GM12878 (cell line): ENCODE data around the gene MIAT. TPM values are rescaled to one million over a fixed set of nuclear protein-coding genes. Genes with fewer than 3 reads are reported as not detected.
"Not testable (repeated sequence)": the region's sequence is repeated elsewhere in the genome, so short reads cannot be mapped to it uniquely, and the experiment has no call there.

Source experiments
- ATAC-seq: fragments of 200-7000 bp; cut with Tn5 transposase; 3 replicates; pipeline ENCODE4 v1.9.1; 2020; ENCODE audit warnings: mild to moderate bottlenecking, moderate library complexity
- BruUV-seq: library from RNA; stranded (reverse); fragments of 400-500 nt; replicated peaks from 2 replicates; lab custom pipeline; 2021; lab: Mats Ljungman, UMichigan
- CTCF ChIA-PET: fragments of 300-600 bp; sonication (Branson Sonifier 250); formaldehyde crosslinking; extraction: SDS; loops from one replicate; lab custom pipeline; 2021; ENCODE audit warnings: inconsistent platforms; lab: Yijun Ruan, JAX
- POLR2A ChIA-PET: fragments of 350-600 bp; formaldehyde crosslinking; extraction: SDS; loops from one replicate; lab custom pipeline; 2021; ENCODE audit warnings: inconsistent platforms; lab: Charles Lee
- RAD21 ChIA-PET: fragments of 300-600 bp; sonication (Branson Sonifier 250); formaldehyde crosslinking; loops from one replicate; lab custom pipeline; 2023; ENCODE audit warnings: antibody characterized with exemption; ENCODE audit not compliant: unreplicated experiment; lab: Charles Lee
- SMC1A ChIA-PET: fragments of 300-600 bp; sonication (Branson Sonifier 250); formaldehyde crosslinking; loops from one replicate; lab custom pipeline; 2023; ENCODE audit not compliant: unreplicated experiment, uncharacterized antibody; lab: Charles Lee
- DNase-seq: peaks from one replicate; pipeline ENCODE4 v3.0.0-alpha.2; 2011; ENCODE audit warnings: low read depth, low spot score
- FAIRE-seq: peaks from 3 replicates; lab custom pipeline; 2011; peaks lifted over from hg19 to GRCh38; lab: Jason Lieb, UNC
- H2AFZ ChIP-seq: 2 replicates; pipeline ENCODE4 v1.6.0; 2011; ENCODE audit warnings: low read depth, low read length, control low read depth; ENCODE audit not compliant: control insufficient read depth
- H3K27ac ChIP-seq: 2 replicates; pipeline ENCODE4 v1.5.1; 2011; ENCODE audit warnings: control low read depth; ENCODE audit not compliant: control insufficient read depth, insufficient read depth
- H3K27me3 ChIP-seq, 2 experiments: replicated peaks in 1 of 2; 2 replicates each; pipeline versions ENCODE4 v1.6.0 to v1.6.1; 2011; ENCODE audit warnings: low read length in 1 of 2; ENCODE audit not compliant: control insufficient read depth in 2 of 2, insufficient read depth in 2 of 2
- H3K36me3 ChIP-seq, 2 experiments: 2 replicates each; pipeline ENCODE4 v1.5.1; 2011; ENCODE audit warnings: low read length in 1 of 2; ENCODE audit not compliant: control insufficient read depth in 2 of 2, insufficient read depth in 2 of 2
- H3K4me1 ChIP-seq: 2 replicates; pipeline ENCODE4 v1.6.1; 2011; ENCODE audit warnings: mild to moderate bottlenecking, low read length, moderate library complexity, mixed read lengths; ENCODE audit not compliant: control insufficient read depth, insufficient read depth
- H3K4me2 ChIP-seq: 2 replicates; pipeline ENCODE4 v1.6.0; 2011; ENCODE audit warnings: control low read depth; ENCODE audit not compliant: control insufficient read depth, insufficient read depth
- H3K4me3 ChIP-seq: fragments of 200-600 bp; sonication (generic); 2 replicates; pipeline ENCODE4 v1.5.1; 2016
- H3K79me2 ChIP-seq: 2 replicates; pipeline ENCODE4 v1.6.0; 2011; ENCODE audit warnings: low read length; ENCODE audit not compliant: control insufficient read depth, insufficient read depth
- H3K9ac ChIP-seq: 2 replicates; pipeline ENCODE4 v1.8.0; 2011; ENCODE audit warnings: low read length, control low read depth, mixed read lengths; ENCODE audit not compliant: control insufficient read depth, insufficient read depth
- H3K9me3 ChIP-seq: replicated peaks from 3 replicates; pipeline ENCODE4 v1.5.1; 2011; ENCODE audit warnings: mild to moderate bottlenecking, low read length; ENCODE audit not compliant: control insufficient read depth, insufficient read depth
- H4K20me1 ChIP-seq: 2 replicates; pipeline ENCODE4 v1.6.0; 2011; ENCODE audit not compliant: control insufficient read depth, insufficient read depth
- CHD1 ChIP-seq: IDR thresholded peaks from 2 replicates; pipeline ENCODE4 v1.6.1; 2012; ENCODE audit warnings: low read depth, low read length, improper control_type of control experiment
- IKZF1 ChIP-seq: fragments of 450-650 bp; conservative IDR thresholded peaks from 2 replicates; pipeline ENCODE4 v1.6.1; 2017; ENCODE audit warnings: antibody characterized with exemption, mild to moderate bottlenecking
- MTA2 ChIP-seq: fragments of 450-650 bp; IDR thresholded peaks from 2 replicates; pipeline ENCODE4 v1.6.1; 2016; ENCODE audit warnings: low read depth, mild to moderate bottlenecking, moderate library complexity
- POU2F2 ChIP-seq: IDR thresholded peaks from 3 replicates; pipeline ENCODE4 v1.6.1; 2011; ENCODE audit warnings: low read depth, mild to moderate bottlenecking, low read length, borderline replicate concordance
- RCOR1 ChIP-seq: conservative IDR thresholded peaks from 2 replicates; pipeline ENCODE4 v1.6.1; 2012; ENCODE audit warnings: low read depth, low read length, improper control_type of control experiment
- RUNX3 ChIP-seq: IDR thresholded peaks from 2 replicates; pipeline ENCODE4 v1.6.1; 2012; ENCODE audit warnings: low read length, inconsistent platforms
- ZNF384 ChIP-seq: IDR thresholded peaks from 2 replicates; pipeline ENCODE4 v1.6.1; 2012; ENCODE audit warnings: low read depth, mild to moderate bottlenecking, low read length, improper control_type of control experiment, borderline replicate concordance
- WGBS: methylation state at CpG from one replicate; pipeline ENCODE4 v1.1.6; 2016; ENCODE audit warnings: low lambda C conversion rate; ENCODE audit not compliant: insufficient replicate concordance, insufficient coverage; ENCODE audit errors: missing lambda C conversion rate; 5-methylcytosine and 5-hydroxymethylcytosine counted together
- in situ Hi-C: fragments of 300-500 bp; cut with MboI; formaldehyde crosslinking; loops from 9 replicates; pipeline ENCODE4 v1.14.3; 2018; ENCODE audit warnings: mixed read lengths
- intact Hi-C: fragments of 100-400 bp; cut with micrococcal nuclease; formaldehyde crosslinking; loops from one replicate; pipeline ENCODE4 v1.14.2; 2022; ENCODE audit not compliant: unreplicated experiment
- polyA plus RNA-seq, 11 experiments: library from polyadenylated mRNA; depleted of rRNA in 4 of 11; unstranded in 6 of 11; stranded (reverse) in 5 of 11; fragments of >200 nt; fragmentation: Nextera tagmentation in 4 of 11; fragmentation: Illumina TruSeq in 1 of 11; extraction: Ambion mirVana in 4 of 11; extraction: Trizol in 1 of 11; gene quantifications; 1 replicate in 1 of 11; 2 replicates in 10 of 11; pipeline versions ENCODE4 v1.2.1 to v1.2.3, GENCODE V29; 2011 to 2016; ENCODE audit warnings: inconsistent platforms in 2 of 11, missing spikeins in 2 of 11, low read depth in 1 of 11
- total RNA-seq, 4 experiments: library from RNA; depleted of rRNA in 3 of 4; stranded (reverse); fragments of >200 nt in 3 of 4; fragmentation: Illumina TruSeq in 1 of 4; extraction: Trizol in 1 of 4; gene quantifications; 2 replicates each; pipeline versions ENCODE4 v1.2.1 to v1.2.3, GENCODE V29; 2013 to 2021
- TF ChIP-seq, protein P1 (sequence below): IDR thresholded peaks from 2 replicates; pipeline ENCODE4 v1.6.1; 2011; ENCODE audit warnings: low read depth, mild to moderate bottlenecking, low read length, moderate library complexity, borderline replicate concordance; ENCODE audit errors: extremely low read depth

Gene MIAT
- total and polyA plus RNA-seq, 10 of the 15 experiments (the other 5 are each of a cell fraction or from before 2014, with no cell fraction given), result 0.39 to 13.7 (median 4.6) TPM

- TF ChIP-seq, protein P1, sequence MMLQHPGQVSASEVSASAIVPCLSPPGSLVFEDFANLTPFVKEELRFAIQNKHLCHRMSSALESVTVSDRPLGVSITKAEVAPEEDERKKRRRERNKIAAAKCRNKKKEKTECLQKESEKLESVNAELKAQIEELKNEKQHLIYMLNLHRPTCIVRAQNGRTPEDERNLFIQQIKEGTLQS, result no peak
- no peak for TF ChIP-seq CHD1
- no peak for TF ChIP-seq RCOR1
Measured at GRCh38 chr22:26702906-26703830, 45.8 kb downstream of the MIAT start (continued).

GRCh38 chr22:26705379-26705778, 48.0 kb downstream of the MIAT start:
- ChIA-PET RAD21 (interaction anchor here (1.2 to 1.5 kb wide), 2 partner anchors 26 to 31 kb away, joined by 4 to 5 read pairs; no protein-coding TSS in a partner anchor), SMC1A (interaction anchor here (0.6 kb wide), 1 partner anchor 47 kb away, joined by 4 read pairs; no protein-coding TSS in a partner anchor)
- DNase-seq (peak; percentile 16), ATAC-seq (peak; percentile 57)
- 49% methylated on average over 4 of the region's 4 CpGs for WGBS
- H2AFZ ChIP-seq, H3K4me3 ChIP-seq, FAIRE-seq, H3K79me2 ChIP-seq, H4K20me1 ChIP-seq, H3K36me3 ChIP-seq, POLR2A ChIA-PET, H3K9ac ChIP-seq, H3K9me3 ChIP-seq, CTCF ChIA-PET, BruUV-seq, in situ Hi-C loops, H3K27me3 ChIP-seq, intact Hi-C loops: not testable (repeated sequence)
- H3K4me1 ChIP-seq, result peaks cover 46% of the 10 kb centered on the region
- H3K4me2 ChIP-seq, result peak overlapping the region; percentile 55
- peak overlapping the region; percentile 98 for H3K27ac ChIP-seq
- TF ChIP-seq RUNX3 (peak; percentile 67), ZNF384 (peak; percentile 10; the same call in 1 of the 2 replicates), IKZF1 (0 out of 2 replicates have a peak, but pooled peaks have one; percentile 17), POU2F2 (peak; percentile 46; the same call in 1 of the 3 replicates), MTA2 (peak; percentile 22; the same call in 1 of the 2 replicates)
